SK-MEL-5 (cell line): ENCODE measurements around the gene UBAC2. TPM values are rescaled to one million over a fixed set of nuclear protein-coding genes. Genes with fewer than 3 reads are reported as not detected.

ENCODE experiments used
- DNase-seq: peaks from one replicate; pipeline ENCODE4 v3.0.0-alpha.2; 2016; ENCODE audit warnings: low read depth, low spot score
- in situ Hi-C: cut with HindIII; loops from 2 replicates; pipeline ENCODE4 v1.10.0; 2016; ENCODE audit warnings: low sequenced_read_pairs, high pct_unique_total_duplicates, low pct_unique_long_range_greater_than_20kb
- total RNA-seq: library from RNA; depleted of rRNA; stranded (reverse); fragments of >200 nt; shearing (Covaris generic); gene quantifications from 2 replicates; pipeline ENCODE4 v1.2.3, GENCODE V29; 2014

Gene UBAC2
- total RNA-seq, 1 experiment from 2014 or later: 70.2 TPM

GRCh38 chr13:99256283-99256682 is 55.6 kb downstream of the UBAC2 start:
- in situ Hi-C loops: no loop called here
- no peak for DNase-seq

GRCh38 chr13:99256709-99257108 is 56.1 kb downstream of the UBAC2 start:
- DNase-seq: no peak
- in situ Hi-C loops: no loop called here

DNA sequence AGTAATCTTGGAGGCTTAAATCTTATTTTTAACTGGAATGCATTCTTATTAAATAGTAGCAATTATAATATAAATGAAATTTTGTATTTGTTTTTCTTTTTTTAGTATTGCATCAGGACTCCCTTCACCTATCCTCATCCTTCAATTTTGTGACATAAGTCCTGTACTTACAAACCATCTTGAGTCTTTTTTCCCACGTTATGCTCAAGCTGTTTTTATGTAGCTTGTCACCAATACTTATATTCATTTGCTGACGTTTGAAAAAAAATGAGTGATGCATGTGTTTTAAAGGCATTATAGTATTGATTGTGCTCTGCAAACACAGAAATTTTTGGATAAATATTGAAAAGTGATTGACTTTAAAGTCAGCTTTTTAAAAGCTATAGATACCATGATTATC is 56.6 kb downstream of the UBAC2 start:
- in situ Hi-C loops: no loop called here
- no peak for DNase-seq

- DNase-seq: peak; percentile 41
- in situ Hi-C loops: no loop called here
Observed at GRCh38 chr13:99258210-99258860, 57.7 kb downstream of the UBAC2 start, which contains the start of gene GPR18. GPR18 (minus strand) TSS chr13:99258379; CDS start chr13:99255872, 2,507 bp downstream.

- in situ Hi-C loops: no loop called here
- DNase-seq: no peak
Observed at GRCh38 chr13:99258946-99259345, 58.3 kb downstream of the UBAC2 start.

- DNase-seq: no peak
- in situ Hi-C loops: no loop called here
Observed at GRCh38 chr13:99260216-99260615, 59.6 kb downstream of the UBAC2 start.

DNA sequence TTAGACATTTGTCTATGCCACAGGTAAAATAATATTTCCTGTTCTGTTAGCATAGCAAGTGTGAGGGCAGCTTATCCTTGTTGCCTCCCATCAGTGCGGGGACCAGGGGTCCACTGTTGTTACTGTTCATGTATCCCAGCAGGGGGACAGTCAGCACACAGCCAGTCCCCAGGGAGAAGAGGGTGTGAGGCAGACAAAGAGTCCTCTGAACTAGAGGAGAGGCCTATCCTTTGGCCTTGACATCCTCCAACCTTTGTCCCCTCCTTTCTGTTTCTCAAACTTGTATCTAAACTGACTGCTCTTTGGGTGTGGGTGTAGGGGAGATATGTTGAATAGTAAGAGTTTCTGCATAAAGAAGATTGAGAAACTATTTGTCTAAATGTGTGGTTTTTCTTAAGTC is 60.4 kb downstream of the UBAC2 start:
- in situ Hi-C loops: no loop called here
- DNase-seq: peak; percentile 39

GRCh38 chr13:99263126-99263785 is 62.6 kb downstream of the UBAC2 start:
- DNase-seq: no peak
- in situ Hi-C loops: no loop called here

DNA sequence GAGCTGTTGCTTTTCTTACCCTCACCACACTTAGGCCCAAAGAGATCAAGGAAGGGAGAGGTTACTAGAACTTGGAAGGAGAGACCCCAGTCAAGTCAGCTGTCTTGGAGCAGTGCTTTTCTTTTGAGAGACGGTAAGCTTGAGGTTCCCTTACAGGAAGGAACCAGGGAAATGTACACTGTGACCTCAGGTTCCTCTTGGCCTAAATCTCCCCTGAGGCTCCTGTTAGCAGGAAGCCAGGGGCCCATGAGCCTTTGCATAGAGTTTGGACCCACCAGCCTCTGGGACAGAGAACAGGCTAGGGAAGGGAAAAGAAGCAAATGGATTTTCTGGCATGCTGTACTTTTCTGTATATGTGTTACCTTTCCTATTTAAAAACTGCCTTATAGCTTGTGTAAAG is 63.4 kb downstream of the UBAC2 start:
- no peak for DNase-seq
- in situ Hi-C loops: no loop called here

- in situ Hi-C loops: no loop called here
- no peak for DNase-seq
Observed at GRCh38 chr13:99265162-99265800, 64.6 kb downstream of the UBAC2 start.

DNA sequence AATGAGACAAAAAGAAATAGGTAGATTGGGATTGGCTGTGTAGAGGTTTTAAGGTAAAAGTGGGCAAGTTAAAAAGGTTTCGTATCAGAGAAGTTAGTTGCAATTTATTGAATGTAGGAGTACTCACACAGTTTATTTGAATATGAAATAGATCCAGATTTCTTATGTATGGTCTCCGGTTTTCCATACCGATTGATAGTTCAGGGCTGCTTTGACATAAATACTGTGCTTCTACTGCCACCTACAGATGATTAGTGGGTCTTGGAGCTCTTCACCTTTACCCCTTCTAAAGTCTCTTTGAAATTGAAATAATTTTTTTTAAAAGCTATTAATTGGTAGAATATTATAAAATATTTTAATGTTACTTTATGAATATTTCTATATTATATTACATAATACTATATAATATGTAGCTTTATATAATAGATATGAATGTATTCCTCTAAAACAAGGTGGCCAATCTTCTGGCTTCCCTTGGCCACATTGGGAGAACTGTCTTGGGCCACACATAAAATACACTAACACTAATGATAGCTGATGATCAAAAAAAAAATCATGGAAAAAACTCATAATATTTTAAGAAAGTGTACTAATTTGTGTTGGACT is 65.3 kb downstream of the UBAC2 start:
- in situ Hi-C loops: no loop called here
- peak; percentile 73 for DNase-seq

DNA sequence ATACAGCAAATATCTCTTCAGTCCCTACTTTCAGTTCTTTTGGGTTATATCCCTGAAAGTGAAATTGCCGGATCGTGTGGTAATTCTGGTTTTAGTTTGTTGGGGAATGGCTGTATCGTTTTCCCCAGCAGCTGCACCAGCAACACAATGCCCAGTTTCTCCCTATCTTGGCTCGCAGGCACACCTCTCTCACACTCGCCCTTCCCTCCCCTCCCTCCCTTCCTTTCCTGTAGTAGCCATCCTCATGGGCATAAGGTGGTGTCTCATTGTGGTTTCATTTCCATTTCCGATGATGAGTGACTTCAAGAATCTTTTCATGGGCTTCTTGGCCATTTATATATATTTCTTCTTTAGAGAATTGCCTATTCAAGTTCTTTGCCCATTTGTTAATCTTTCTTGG is 66.2 kb downstream of the UBAC2 start:
- in situ Hi-C loops: no loop called here
- DNase-seq: no peak

- no peak for DNase-seq
- in situ Hi-C loops: no loop called here
Observed at GRCh38 chr13:99267927-99268326, 67.3 kb downstream of the UBAC2 start.

DNA sequence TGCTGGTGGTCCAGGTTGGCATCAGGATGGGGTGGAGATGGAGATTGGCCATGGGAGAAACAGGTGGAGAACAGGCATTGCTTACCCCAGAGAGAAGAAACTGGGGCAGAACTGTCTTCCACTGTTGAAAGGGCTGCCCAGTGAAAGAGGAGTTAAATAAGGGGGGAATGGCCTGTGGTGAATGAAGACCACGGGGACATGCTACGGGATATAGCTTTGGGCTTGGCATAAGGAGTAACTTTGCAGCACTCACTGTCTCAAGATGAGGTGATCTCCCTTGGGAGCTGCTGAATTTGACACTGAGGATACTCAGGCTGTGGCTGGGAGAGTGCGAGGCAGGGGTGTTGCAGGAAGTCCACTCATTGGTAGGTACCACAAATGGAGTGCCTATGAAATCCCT is 68.2 kb downstream of the UBAC2 start:
- no peak for DNase-seq
- in situ Hi-C loops: no loop called here

- in situ Hi-C loops: no loop called here
- peak; percentile 65 for DNase-seq
Observed at GRCh38 chr13:99269627-99270241, 69.1 kb downstream of the UBAC2 start.

DNA sequence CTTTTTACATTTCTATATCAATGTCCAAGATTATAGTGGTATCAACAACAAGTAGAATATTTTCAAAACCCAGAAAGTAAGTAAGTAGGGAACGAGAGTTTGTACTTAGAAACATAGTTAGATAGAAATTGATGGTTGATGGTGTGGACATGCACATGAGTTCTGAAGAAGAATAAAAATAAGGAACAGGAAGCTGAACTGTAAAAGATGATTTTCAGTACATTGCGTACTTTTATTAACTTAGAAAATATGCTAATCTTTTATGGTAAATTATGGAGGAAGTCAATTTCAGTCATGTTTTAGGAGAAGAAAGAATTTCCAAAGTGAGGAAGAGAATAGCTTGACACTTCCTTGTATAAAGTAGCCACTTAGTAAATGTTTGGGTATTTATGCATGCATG is 69.9 kb downstream of the UBAC2 start:
- in situ Hi-C loops: no loop called here
- DNase-seq: no peak

DNA sequence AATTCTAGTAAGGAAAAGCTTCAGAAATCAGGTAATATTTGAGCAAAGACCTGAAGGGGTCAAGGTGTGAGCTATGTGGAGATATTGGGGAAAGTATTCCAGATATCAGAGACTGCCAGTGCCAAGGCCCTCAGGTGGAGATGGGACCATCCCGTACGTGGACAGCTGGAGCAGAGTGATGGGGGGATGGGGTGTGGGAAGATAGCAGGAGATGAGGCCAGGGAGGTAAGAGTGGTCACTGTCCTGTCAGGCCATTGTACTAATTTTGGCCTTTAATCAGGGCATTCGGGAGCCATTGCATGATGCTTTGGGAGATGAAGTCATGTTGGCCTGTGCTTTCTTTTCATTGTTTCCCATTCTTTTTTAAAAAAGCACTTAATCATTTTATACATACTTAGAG is 70.6 kb downstream of the UBAC2 start:
- in situ Hi-C loops: no loop called here
- DNase-seq: no peak

- in situ Hi-C loops: no loop called here
- DNase-seq: no peak
Observed at GRCh38 chr13:99272481-99272880, 71.8 kb downstream of the UBAC2 start.
